Measurements from ENCODE around the gene COX6B2.

- TF ChIP-seq FOXP2 (optimal IDR thresholded peaks at IDR 0.05; ENCODE audit: control extremely low read depth, extremely low read length, insufficient read depth) (no peak), EZH2 (IDR thresholded peaks at IDR 0.05) (no peak)
Measured at GRCh38 chr19:55362990-55363716, 8.6 kb upstream of the COX6B2 start, which contains the start of gene GARIN5B.

Measured in SK-N-MC (cell line).